Esophagus squamous epithelium (tissue), 4 donors: ENCODE results near the gene DGLUCY.

Experiments used
- POLR2A ChIP-seq, 4 donors: fragments of 450-650 bp; IDR thresholded peaks; one replicate each; pipeline ENCODE4 v1.6.1; 2017; ENCODE audit warnings: antibody characterized with exemption in 4 of 4, mild to moderate bottlenecking in 4 of 4, moderate library complexity in 3 of 4
- TF ChIP-seq, protein P1 (sequence below), 6 experiments: fragments of 450-650 bp in 4 of 6; fragments of 200-600 bp in 2 of 6; sonication (generic) in 2 of 6; IDR thresholded peaks; one replicate each; pipeline ENCODE4 v1.5.1; 2016 to 2019; ENCODE audit warnings: antibody characterized with exemption in 6 of 6, mild to moderate bottlenecking in 4 of 6, moderate library complexity in 4 of 6

DNA sequence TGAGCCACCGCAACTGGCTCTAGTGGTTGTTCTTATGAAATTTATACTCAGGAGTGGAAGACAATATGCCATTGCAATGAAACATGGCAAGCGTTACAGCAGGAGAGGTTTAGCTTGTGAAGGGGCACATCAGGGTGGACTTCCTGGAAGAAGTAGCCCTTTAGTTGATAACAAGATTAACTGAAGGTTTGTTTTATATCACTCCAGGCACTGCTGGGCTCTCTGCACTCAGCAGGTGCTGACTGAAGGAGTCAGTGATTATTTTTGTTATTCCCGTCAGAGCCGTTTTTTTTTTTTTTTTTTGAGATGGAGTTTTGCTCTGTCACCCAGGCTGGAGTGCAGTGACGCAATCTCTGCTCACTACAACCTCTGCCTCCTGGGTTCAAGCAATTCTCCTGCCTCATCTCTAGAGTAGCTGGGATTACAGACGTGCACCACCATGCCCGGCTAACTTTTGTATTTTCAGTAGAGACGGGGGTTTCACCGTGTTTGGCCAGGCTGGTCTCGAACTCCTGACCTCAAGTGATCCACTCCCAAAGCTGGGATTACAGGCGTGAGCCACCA is 148.2 kb downstream of the DGLUCY start:
- TF ChIP-seq, protein P1, sequence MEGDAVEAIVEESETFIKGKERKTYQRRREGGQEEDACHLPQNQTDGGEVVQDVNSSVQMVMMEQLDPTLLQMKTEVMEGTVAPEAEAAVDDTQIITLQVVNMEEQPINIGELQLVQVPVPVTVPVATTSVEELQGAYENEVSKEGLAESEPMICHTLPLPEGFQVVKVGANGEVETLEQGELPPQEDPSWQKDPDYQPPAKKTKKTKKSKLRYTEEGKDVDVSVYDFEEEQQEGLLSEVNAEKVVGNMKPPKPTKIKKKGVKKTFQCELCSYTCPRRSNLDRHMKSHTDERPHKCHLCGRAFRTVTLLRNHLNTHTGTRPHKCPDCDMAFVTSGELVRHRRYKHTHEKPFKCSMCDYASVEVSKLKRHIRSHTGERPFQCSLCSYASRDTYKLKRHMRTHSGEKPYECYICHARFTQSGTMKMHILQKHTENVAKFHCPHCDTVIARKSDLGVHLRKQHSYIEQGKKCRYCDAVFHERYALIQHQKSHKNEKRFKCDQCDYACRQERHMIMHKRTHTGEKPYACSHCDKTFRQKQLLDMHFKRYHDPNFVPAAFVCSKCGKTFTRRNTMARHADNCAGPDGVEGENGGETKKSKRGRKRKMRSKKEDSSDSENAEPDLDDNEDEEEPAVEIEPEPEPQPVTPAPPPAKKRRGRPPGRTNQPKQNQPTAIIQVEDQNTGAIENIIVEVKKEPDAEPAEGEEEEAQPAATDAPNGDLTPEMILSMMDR (IDR thresholded peaks at IDR 0.05) = no peak
- TF ChIP-seq POLR2A (IDR thresholded peaks at IDR 0.05) = no peak
